Panc1 (cell line): ENCODE results near the gene SDF4. TPM values are rescaled to one million over a fixed set of nuclear protein-coding genes. Genes with fewer than 3 reads are reported as not detected.

Experiments used
- ATAC-seq: fragments of 200-7000 bp; cut with Tn5 transposase; 2 replicates; pipeline ENCODE4 v1.9.1; 2020; ENCODE audit warnings: mild to moderate bottlenecking, moderate library complexity
- BruUV-seq: library from RNA; stranded (reverse); fragments of 400-500 nt; replicated peaks from 2 replicates; lab custom pipeline; 2021; lab: Mats Ljungman, UMichigan
- CTCF ChIA-PET: fragments of 300-600 bp; sonication (Branson Sonifier 250); formaldehyde crosslinking; loops from one replicate; lab custom pipeline; 2022; ENCODE audit warnings: antibody characterized with exemption; lab: Charles Lee
- POLR2A ChIA-PET: fragments of 300-600 bp; sonication (Branson Sonifier 250); formaldehyde crosslinking; loops from one replicate; lab custom pipeline; 2022; ENCODE audit warnings: antibody characterized with exemption; lab: Charles Lee
- DNase-seq: peaks from one replicate; pipeline ENCODE4 v3.0.0-alpha.2; 2010; ENCODE audit warnings: low read depth, low spot score
- H3K27ac ChIP-seq: 2 replicates; pipeline ENCODE4 v1.5.1; 2011; ENCODE audit warnings: mild to moderate bottlenecking, low read length, inconsistent platforms
- H3K27me3 ChIP-seq: fragments of 200-500 bp; sonication (Bioruptor generic); 2 replicates; pipeline ENCODE4 v1.6.0; 2014; ENCODE audit warnings: low read length, inconsistent platforms; ENCODE audit not compliant: control insufficient read depth, insufficient read depth
- H3K36me3 ChIP-seq: fragments of 200-500 bp; sonication (Bioruptor generic); 2 replicates; pipeline ENCODE4 v1.5.1; 2014; ENCODE audit warnings: inconsistent platforms, mild to moderate bottlenecking, low read length, moderate library complexity; ENCODE audit not compliant: control insufficient read depth, insufficient read depth
- H3K4me1 ChIP-seq: 2 replicates; pipeline ENCODE4 v1.5.1; 2011; ENCODE audit warnings: inconsistent platforms, mild to moderate bottlenecking, low read length, moderate library complexity; ENCODE audit not compliant: control insufficient read depth, insufficient read depth
- H3K4me3 ChIP-seq, 2 experiments: 2 replicates each; pipeline ENCODE4 v1.5.1; 2011 to 2012; ENCODE audit warnings: low read depth in 2 of 2, low read length in 2 of 2, mild to moderate bottlenecking in 2 of 2, inconsistent platforms in 1 of 2, moderate library complexity in 1 of 2
- H3K9me3 ChIP-seq: fragments of 200-500 bp; sonication (Bioruptor generic); 2 replicates; pipeline ENCODE4 v1.5.1; 2014; ENCODE audit warnings: low read depth, mild to moderate bottlenecking, inconsistent platforms, low read length, moderate library complexity; ENCODE audit not compliant: control insufficient read depth, insufficient read depth
- CTCF ChIP-seq: fragments of 450-650 bp; IDR thresholded peaks from 2 replicates; pipeline ENCODE4 v1.5.1; 2017; ENCODE audit warnings: mild to moderate bottlenecking
- POLR2AphosphoS5 ChIP-seq: IDR thresholded peaks from 2 replicates; pipeline ENCODE4 v1.6.1; 2012; ENCODE audit warnings: mild to moderate bottlenecking, low read depth, low read length, moderate library complexity
- SIN3A ChIP-seq: IDR thresholded peaks from 2 replicates; pipeline ENCODE4 v1.6.1; 2012; ENCODE audit warnings: low read depth, mild to moderate bottlenecking, low read length, moderate library complexity, borderline replicate concordance; ENCODE audit not compliant: insufficient read depth
- TCF7L2 ChIP-seq: IDR thresholded peaks from 2 replicates; pipeline ENCODE4 v1.6.1; 2011; ENCODE audit warnings: mild to moderate bottlenecking, low read depth, low read length, inconsistent platforms
- in situ Hi-C: cut with HindIII; loops from 2 replicates; pipeline ENCODE4 v1.10.0; 2016; ENCODE audit warnings: low sequenced_read_pairs, low pct_unique_long_range_greater_than_20kb
- intact Hi-C: fragments of 100-400 bp; cut with micrococcal nuclease; formaldehyde crosslinking; loops from one replicate; pipeline ENCODE4 v1.10.0; 2022; ENCODE audit not compliant: unreplicated experiment
- total RNA-seq: library from RNA; stranded (reverse); gene quantifications from one replicate; pipeline ENCODE4 v1.2.1, GENCODE V29; 2021; ENCODE audit not compliant: unreplicated experiment
- TF ChIP-seq, protein P1 (sequence below), 2 experiments: IDR thresholded peaks; 2 replicates each; pipeline ENCODE4 v1.6.1; 2011 to 2012; ENCODE audit warnings: low read depth in 2 of 2, control low read depth in 1 of 2, low read length in 1 of 2, mild to moderate bottlenecking in 1 of 2, moderate library complexity in 1 of 2; ENCODE audit not compliant: insufficient read depth in 1 of 2

SDF4 gene
- total RNA-seq, 1 experiment from 2014 or later, result 335 TPM

- POLR2A ChIA-PET, result no interaction called here
- H3K27ac ChIP-seq, result no peak overlapping the region
- in situ Hi-C loops, result no loop called here
Measured at GRCh38 chr1:1204425-1204920, 27.3 kb downstream of the SDF4 start.

GRCh38 chr1:1203561-1204424 is 28.0 kb downstream of the SDF4 start:
- ATAC-seq (no peak), DNase-seq (no peak)
- intact Hi-C loops (no loop called here), in situ Hi-C loops (no loop called here)
- Histone ChIP-seq H3K9me3 (no peaks in the 10 kb centered on the region), H3K4me1 (peaks cover 11% of the 10 kb centered on the region), H3K4me3 (no peak overlapping the region), H3K36me3 (no peaks in the 10 kb centered on the region), H3K27ac (no peak overlapping the region), H3K27me3 (no peaks in the 10 kb centered on the region)
- TF ChIP-seq SIN3A, result no peak
- TF ChIP-seq, protein P1, sequence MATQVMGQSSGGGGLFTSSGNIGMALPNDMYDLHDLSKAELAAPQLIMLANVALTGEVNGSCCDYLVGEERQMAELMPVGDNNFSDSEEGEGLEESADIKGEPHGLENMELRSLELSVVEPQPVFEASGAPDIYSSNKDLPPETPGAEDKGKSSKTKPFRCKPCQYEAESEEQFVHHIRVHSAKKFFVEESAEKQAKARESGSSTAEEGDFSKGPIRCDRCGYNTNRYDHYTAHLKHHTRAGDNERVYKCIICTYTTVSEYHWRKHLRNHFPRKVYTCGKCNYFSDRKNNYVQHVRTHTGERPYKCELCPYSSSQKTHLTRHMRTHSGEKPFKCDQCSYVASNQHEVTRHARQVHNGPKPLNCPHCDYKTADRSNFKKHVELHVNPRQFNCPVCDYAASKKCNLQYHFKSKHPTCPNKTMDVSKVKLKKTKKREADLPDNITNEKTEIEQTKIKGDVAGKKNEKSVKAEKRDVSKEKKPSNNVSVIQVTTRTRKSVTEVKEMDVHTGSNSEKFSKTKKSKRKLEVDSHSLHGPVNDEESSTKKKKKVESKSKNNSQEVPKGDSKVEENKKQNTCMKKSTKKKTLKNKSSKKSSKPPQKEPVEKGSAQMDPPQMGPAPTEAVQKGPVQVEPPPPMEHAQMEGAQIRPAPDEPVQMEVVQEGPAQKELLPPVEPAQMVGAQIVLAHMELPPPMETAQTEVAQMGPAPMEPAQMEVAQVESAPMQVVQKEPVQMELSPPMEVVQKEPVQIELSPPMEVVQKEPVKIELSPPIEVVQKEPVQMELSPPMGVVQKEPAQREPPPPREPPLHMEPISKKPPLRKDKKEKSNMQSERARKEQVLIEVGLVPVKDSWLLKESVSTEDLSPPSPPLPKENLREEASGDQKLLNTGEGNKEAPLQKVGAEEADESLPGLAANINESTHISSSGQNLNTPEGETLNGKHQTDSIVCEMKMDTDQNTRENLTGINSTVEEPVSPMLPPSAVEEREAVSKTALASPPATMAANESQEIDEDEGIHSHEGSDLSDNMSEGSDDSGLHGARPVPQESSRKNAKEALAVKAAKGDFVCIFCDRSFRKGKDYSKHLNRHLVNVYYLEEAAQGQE (IDR thresholded peaks at IDR 0.05; ENCODE audit: insufficient read depth in 1 of 2, low read depth in 2 of 2, low read length in 1 of 2), result no peak
- no peak for TF ChIP-seq CTCF
- no peak for TF ChIP-seq TCF7L2
- no peak for TF ChIP-seq POLR2AphosphoS5
- CTCF ChIA-PET, result no interaction called here
- no TSS peak for BruUV-seq
- POLR2A ChIA-PET, result no interaction called here

More at GRCh38 chr1:1204425-1204920, 27.3 kb downstream of the SDF4 start:
- CTCF ChIA-PET, result no interaction called here
- no peak for DNase-seq
- no peak for ATAC-seq
- intact Hi-C loops, result no loop called here
- Histone ChIP-seq H3K27me3 (no peaks in the 10 kb centered on the region), H3K4me3 (no peak overlapping the region), H3K4me1 (peaks cover 11% of the 10 kb centered on the region), H3K36me3 (no peaks in the 10 kb centered on the region), H3K9me3 (no peaks in the 10 kb centered on the region)
- TF ChIP-seq CTCF (no peak), POLR2AphosphoS5 (no peak), TCF7L2 (no peak)
- no TSS peak for BruUV-seq
